Activated T-helper 1 cell treated with anti-CD3 and anti-CD28 coated beads, Interleukin-12 subunit alpha, Interleukin-12 subunit beta, Interleukin-2, Interleukin-4 antibody, amounts not matched to agents 30 ng/mL and 10 ng/mL and 1 ng/mL, durations not matched to agents 14 hours and 24 hours and 36 hours (primary cell): ENCODE measurements around the gene PHKA2. TPM values are rescaled to one million over a fixed set of nuclear protein-coding genes. Genes with fewer than 3 reads are reported as not detected.
"Not testable (repeated sequence)": the region's sequence is repeated elsewhere in the genome, so short reads cannot be mapped to it uniquely, and the experiment has no call there.

Experiments
- DNase-seq: peaks from one replicate; pipeline ENCODE4 v3.0.0; 2021; ENCODE audit warnings: low spot score
- H3K27ac Mint-ChIP-seq: one replicate; pipeline ENCODE4 v1.8.0; 2021; ENCODE audit warnings: mild to moderate bottlenecking, mixed read lengths
- H3K27me3 Mint-ChIP-seq: one replicate; pipeline ENCODE4 v1.8.0; 2022; ENCODE audit warnings: mild to moderate bottlenecking, moderate library complexity, mixed read lengths; ENCODE audit not compliant: insufficient read depth
- H3K36me3 Mint-ChIP-seq: one replicate; pipeline ENCODE4 v1.8.0; 2021; ENCODE audit warnings: low read depth, mixed read lengths
- H3K4me1 Mint-ChIP-seq: one replicate; pipeline ENCODE4 v1.8.0; 2021; ENCODE audit warnings: low read depth, mixed read lengths
- H3K4me3 Mint-ChIP-seq: one replicate; pipeline ENCODE4 v1.8.0; 2021; ENCODE audit warnings: mild to moderate bottlenecking, moderate library complexity, mixed read lengths
- H3K9me3 Mint-ChIP-seq: one replicate; pipeline ENCODE4 v1.8.0; 2021; ENCODE audit warnings: mixed read lengths
- intact Hi-C: fragments of 100-400 bp; cut with micrococcal nuclease; formaldehyde crosslinking; loops from one replicate; pipeline ENCODE4 v1.15.1; 2024
- total RNA-seq: library from RNA; stranded (reverse); gene quantifications from 2 replicates; pipeline ENCODE4 v1.2.3, GENCODE V29; 2022

Gene PHKA2
- total RNA-seq, 1 donor from 2014 or later, result 20.3 TPM

DNA sequence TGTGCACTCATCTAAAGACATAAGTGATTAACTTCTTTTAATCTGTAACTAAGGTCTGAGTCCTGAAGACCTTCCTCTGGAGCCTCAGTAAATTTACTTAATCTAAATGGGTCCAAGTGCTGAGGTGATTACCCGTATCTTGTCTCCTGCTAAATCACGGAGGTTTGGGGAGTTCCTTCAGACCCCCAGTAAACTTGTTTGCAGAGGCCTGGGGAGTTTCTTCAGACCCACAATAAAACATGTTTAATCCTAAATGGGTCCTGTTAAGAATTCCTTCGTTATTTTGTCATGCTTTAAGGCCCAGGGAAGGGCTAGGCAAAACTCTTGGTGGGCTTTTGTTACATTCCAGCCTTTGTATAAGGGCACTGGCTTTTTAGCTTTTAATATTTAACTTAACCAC lies 136.0 kb downstream of the PHKA2 start:
- H3K27me3 Mint-ChIP-seq, H3K27ac Mint-ChIP-seq, intact Hi-C loops, H3K9me3 Mint-ChIP-seq, DNase-seq, H3K4me3 Mint-ChIP-seq, H3K4me1 Mint-ChIP-seq, H3K36me3 Mint-ChIP-seq: not testable (repeated sequence)

Other genes with a start within 250 kb of the PHKA2 start
- gene ADGRG2, start 138.4 kb upstream of the PHKA2 start, total RNA-seq, result not detected in 2 replicates